SK-N-SH treated with all-trans-retinoic acid at 6 μM for 48 hours (cell line): ENCODE results near the gene SYDE1.

Experiments
- ATAC-seq: fragments of 200-7000 bp; cut with Tn5 transposase; 3 replicates; pipeline ENCODE4 v1.9.1; 2020; ENCODE audit warnings: mild to moderate bottlenecking, moderate library complexity
- ARNTL ChIP-seq: fragments of 450-650 bp; formaldehyde crosslinking; IDR thresholded peaks from 2 replicates; pipeline ENCODE4 v1.5.0; 2020; ENCODE audit warnings: low read depth, mild to moderate bottlenecking, moderate library complexity, borderline replicate concordance
- BACH2 ChIP-seq: fragments of 250-450 bp; sonication (Bioruptor Pico); IDR thresholded peaks from 2 replicates; pipeline ENCODE4 v1.9.0; 2021; ENCODE audit warnings: mild to moderate bottlenecking, borderline replicate concordance
- CREB5 ChIP-seq: fragments of 250-450 bp; sonication (Bioruptor Pico); IDR thresholded peaks from 2 replicates; pipeline ENCODE4 v1.5.1; 2020; ENCODE audit warnings: low read depth, mild to moderate bottlenecking, moderate library complexity
- CSDC2 ChIP-seq: fragments of 250-450 bp; sonication (Bioruptor Pico); IDR thresholded peaks from 2 replicates; pipeline ENCODE4 v1.5.0; 2020; ENCODE audit warnings: mild to moderate bottlenecking, moderate library complexity
- CSRNP3 ChIP-seq: fragments of 250-450 bp; sonication (Bioruptor Pico); IDR thresholded peaks from 2 replicates; pipeline ENCODE4 v1.5.1; 2021; ENCODE audit warnings: mild to moderate bottlenecking, moderate library complexity
- ESRRG ChIP-seq: fragments of 250-450 bp; sonication (Bioruptor Pico); IDR thresholded peaks from 2 replicates; pipeline ENCODE4 v1.6.1; 2021; ENCODE audit warnings: mild to moderate bottlenecking
- GLIS3 ChIP-seq: fragments of 250-450 bp; sonication (Bioruptor Pico); IDR thresholded peaks from 2 replicates; pipeline ENCODE4 v1.5.0; 2020; ENCODE audit warnings: mild to moderate bottlenecking, moderate library complexity
- ISL1 ChIP-seq: fragments of 250-450 bp; sonication (Bioruptor Pico); IDR thresholded peaks from 2 replicates; pipeline ENCODE4 v2.1.2; 2022; ENCODE audit warnings: mild to moderate bottlenecking, moderate library complexity
- OSR1 ChIP-seq: fragments of 250-450 bp; sonication (Bioruptor Pico); IDR thresholded peaks from 2 replicates; pipeline ENCODE4 v1.8.0; 2022; ENCODE audit warnings: moderate library complexity, mild to moderate bottlenecking, inconsistent platforms
- POU6F1 ChIP-seq: fragments of 250-450 bp; sonication (Bioruptor Pico); IDR thresholded peaks from 2 replicates; pipeline ENCODE4 v1.8.0; 2021; ENCODE audit warnings: low read depth, mild to moderate bottlenecking, moderate library complexity, borderline replicate concordance
- PPARA ChIP-seq: fragments of 250-450 bp; sonication (Bioruptor Pico); IDR thresholded peaks from 2 replicates; pipeline ENCODE4 v1.5.0; 2020; ENCODE audit warnings: mild to moderate bottlenecking, borderline replicate concordance
- RARB ChIP-seq: fragments of 250-450 bp; sonication (Bioruptor Pico); IDR thresholded peaks from 2 replicates; pipeline ENCODE4 v1.8.0; 2021; ENCODE audit warnings: mild to moderate bottlenecking, moderate library complexity
- SNAI2 ChIP-seq: fragments of 250-450 bp; sonication (Bioruptor Pico); IDR thresholded peaks from 2 replicates; pipeline ENCODE4 v1.5.0; 2020; ENCODE audit warnings: mild to moderate bottlenecking, moderate library complexity
- TCF4 ChIP-seq: fragments of 250-450 bp; sonication (Bioruptor Pico); IDR thresholded peaks from 2 replicates; pipeline ENCODE4 v1.8.0; 2021; ENCODE audit warnings: mild to moderate bottlenecking, moderate library complexity, borderline replicate concordance
- TOX ChIP-seq: fragments of 250-450 bp; sonication (Bioruptor Pico); IDR thresholded peaks from 2 replicates; pipeline ENCODE4 v1.8.0; 2021; ENCODE audit warnings: mild to moderate bottlenecking, moderate library complexity, borderline replicate concordance
- TSHZ2 ChIP-seq: fragments of 250-450 bp; sonication (Bioruptor Pico); IDR thresholded peaks from 2 replicates; pipeline ENCODE4 v1.5.0; 2020; ENCODE audit warnings: mild to moderate bottlenecking, moderate library complexity
- ZFP3 ChIP-seq: fragments of 250-450 bp; sonication (Bioruptor Pico); IDR thresholded peaks from 2 replicates; pipeline ENCODE4 v1.5.0; 2020; ENCODE audit warnings: mild to moderate bottlenecking, moderate library complexity
- ZFP30 ChIP-seq: fragments of 450-650 bp; formaldehyde crosslinking; IDR thresholded peaks from 2 replicates; pipeline ENCODE4 v1.5.0; 2022; ENCODE audit warnings: mild to moderate bottlenecking, moderate library complexity
- ZNF70 ChIP-seq: fragments of 450-650 bp; formaldehyde crosslinking; IDR thresholded peaks from 2 replicates; pipeline ENCODE4 v1.5.0; 2020; ENCODE audit warnings: mild to moderate bottlenecking, moderate library complexity

Gene SYDE1

GRCh38 chr19:15108845-15109767 lies 1.9 kb downstream of the SYDE1 start:
- no peak for ATAC-seq
- TF ChIP-seq PPARA (CRISPR knock-in tag) (no peak), ZFP30 (CRISPR knock-in tag) (no peak), GLIS3 (CRISPR knock-in tag) (no peak), TCF4 (CRISPR knock-in tag) (no peak), TSHZ2 (CRISPR knock-in tag) (no peak), OSR1 (no peak), ARNTL (no peak)

GRCh38 chr19:15109768-15110417 lies 2.7 kb downstream of the SYDE1 start:
- no peak for TF ChIP-seq ESRRG (CRISPR knock-in tag)
- TF ChIP-seq BACH2 (CRISPR knock-in tag) = no peak
- TF ChIP-seq TOX = no peak
- no peak for TF ChIP-seq ISL1
- no peak for TF ChIP-seq GLIS3 (CRISPR knock-in tag)
- TF ChIP-seq SNAI2 (CRISPR knock-in tag) = no peak
- no peak for TF ChIP-seq POU6F1 (CRISPR knock-in tag)
- TF ChIP-seq CSRNP3 (CRISPR knock-in tag) = no peak
- ATAC-seq = no peak

GRCh38 chr19:15110418-15110815 lies 3.2 kb downstream of the SYDE1 start:
- no peak for ATAC-seq
- TF ChIP-seq ARNTL = no peak
- no peak for TF ChIP-seq CREB5 (CRISPR knock-in tag)
- no peak for TF ChIP-seq TSHZ2 (CRISPR knock-in tag)
- TF ChIP-seq CSDC2 (CRISPR knock-in tag) = no peak
- TF ChIP-seq ISL1 = no peak
- TF ChIP-seq ZFP30 (CRISPR knock-in tag) = no peak
- no peak for TF ChIP-seq TCF4 (CRISPR knock-in tag)
- no peak for TF ChIP-seq ZFP3 (CRISPR knock-in tag)
- no peak for TF ChIP-seq ZNF70 (CRISPR knock-in tag)
- no peak for TF ChIP-seq RARB (CRISPR knock-in tag)
